ENCODE results near the gene SH3RF2.

DNA sequence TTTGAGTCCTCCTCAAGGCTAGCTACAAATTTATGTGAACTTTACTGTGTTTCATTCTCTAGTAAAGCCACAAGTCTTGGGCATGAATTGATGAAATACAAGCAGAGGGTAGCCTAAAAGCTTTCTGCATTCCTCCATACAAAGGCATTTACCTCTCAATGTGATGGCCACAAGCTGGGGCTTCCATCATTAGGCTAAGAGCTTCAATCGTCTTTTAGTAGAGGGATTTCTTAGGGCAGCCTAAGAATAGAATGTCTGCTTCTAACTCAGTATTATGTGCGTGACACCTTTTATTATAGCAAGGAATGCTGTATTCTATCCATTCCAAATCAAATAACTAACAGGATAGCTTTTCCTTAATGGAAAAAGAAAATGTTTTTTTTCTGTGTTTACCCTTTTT, 165.3 kb downstream of the SH3RF2 start:
- TF ChIP-seq, protein P1, sequence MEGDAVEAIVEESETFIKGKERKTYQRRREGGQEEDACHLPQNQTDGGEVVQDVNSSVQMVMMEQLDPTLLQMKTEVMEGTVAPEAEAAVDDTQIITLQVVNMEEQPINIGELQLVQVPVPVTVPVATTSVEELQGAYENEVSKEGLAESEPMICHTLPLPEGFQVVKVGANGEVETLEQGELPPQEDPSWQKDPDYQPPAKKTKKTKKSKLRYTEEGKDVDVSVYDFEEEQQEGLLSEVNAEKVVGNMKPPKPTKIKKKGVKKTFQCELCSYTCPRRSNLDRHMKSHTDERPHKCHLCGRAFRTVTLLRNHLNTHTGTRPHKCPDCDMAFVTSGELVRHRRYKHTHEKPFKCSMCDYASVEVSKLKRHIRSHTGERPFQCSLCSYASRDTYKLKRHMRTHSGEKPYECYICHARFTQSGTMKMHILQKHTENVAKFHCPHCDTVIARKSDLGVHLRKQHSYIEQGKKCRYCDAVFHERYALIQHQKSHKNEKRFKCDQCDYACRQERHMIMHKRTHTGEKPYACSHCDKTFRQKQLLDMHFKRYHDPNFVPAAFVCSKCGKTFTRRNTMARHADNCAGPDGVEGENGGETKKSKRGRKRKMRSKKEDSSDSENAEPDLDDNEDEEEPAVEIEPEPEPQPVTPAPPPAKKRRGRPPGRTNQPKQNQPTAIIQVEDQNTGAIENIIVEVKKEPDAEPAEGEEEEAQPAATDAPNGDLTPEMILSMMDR (IDR thresholded peaks at IDR 0.05; ENCODE audit: poor library complexity) = no peak
- TF ChIP-seq EZH2 (IDR thresholded peaks at IDR 0.05; ENCODE audit: borderline replicate concordance) = no peak
